ENCODE results near the gene ABCA4.

The ABCA4 gene

DNA sequence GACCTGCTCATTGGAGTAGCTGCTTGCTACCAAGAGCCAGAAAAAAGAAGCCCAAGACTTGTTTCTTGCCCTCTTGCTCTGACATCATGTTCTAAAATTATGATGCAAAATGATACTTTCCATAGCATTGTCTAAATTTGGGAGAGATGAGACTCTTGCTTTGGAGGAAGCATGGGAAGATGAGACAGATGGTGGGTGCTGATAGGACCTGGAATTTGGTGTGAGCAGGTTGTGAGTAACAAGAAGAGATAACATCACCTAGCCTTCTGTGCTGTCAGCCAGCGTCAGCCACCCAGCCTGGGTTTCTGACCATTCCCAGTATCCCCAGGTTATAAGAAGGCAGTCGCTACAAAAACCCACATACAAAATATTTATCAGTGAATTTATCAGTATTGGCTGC lies 144.7 kb downstream of the ABCA4 start:
- Histone ChIP-seq H3K4me3 (no peak overlapping the region), H3K27ac (no peak overlapping the region)
- no peak for DNase-seq (ENCODE audit: low spot score)
- TF ChIP-seq, protein P1, sequence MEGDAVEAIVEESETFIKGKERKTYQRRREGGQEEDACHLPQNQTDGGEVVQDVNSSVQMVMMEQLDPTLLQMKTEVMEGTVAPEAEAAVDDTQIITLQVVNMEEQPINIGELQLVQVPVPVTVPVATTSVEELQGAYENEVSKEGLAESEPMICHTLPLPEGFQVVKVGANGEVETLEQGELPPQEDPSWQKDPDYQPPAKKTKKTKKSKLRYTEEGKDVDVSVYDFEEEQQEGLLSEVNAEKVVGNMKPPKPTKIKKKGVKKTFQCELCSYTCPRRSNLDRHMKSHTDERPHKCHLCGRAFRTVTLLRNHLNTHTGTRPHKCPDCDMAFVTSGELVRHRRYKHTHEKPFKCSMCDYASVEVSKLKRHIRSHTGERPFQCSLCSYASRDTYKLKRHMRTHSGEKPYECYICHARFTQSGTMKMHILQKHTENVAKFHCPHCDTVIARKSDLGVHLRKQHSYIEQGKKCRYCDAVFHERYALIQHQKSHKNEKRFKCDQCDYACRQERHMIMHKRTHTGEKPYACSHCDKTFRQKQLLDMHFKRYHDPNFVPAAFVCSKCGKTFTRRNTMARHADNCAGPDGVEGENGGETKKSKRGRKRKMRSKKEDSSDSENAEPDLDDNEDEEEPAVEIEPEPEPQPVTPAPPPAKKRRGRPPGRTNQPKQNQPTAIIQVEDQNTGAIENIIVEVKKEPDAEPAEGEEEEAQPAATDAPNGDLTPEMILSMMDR (IDR thresholded peaks at IDR 0.05), result no peak

DNA sequence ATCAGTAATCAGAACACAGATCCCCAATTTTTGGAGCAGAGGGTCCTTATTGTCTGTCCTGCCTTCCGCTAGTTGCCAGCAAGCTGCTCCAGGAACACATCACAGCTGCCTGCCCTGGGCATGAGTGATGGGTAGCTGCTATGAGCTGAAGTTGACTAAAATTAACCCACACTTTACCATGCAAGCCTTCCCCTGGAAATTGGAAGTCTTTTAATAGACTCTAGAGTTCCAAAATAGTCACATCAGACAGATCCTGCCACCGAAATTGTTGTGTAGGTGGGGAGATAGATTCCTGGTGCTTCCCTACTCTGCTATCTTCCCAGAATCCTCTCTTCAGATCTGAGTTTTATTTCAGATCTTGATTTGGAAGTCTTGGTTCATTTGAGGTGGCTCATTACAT lies 148.6 kb downstream of the ABCA4 start:
- no peak for DNase-seq (ENCODE audit: low spot score)
- Histone ChIP-seq H3K27ac (no peak overlapping the region), H3K4me3 (no peak overlapping the region)
- TF ChIP-seq, protein P1 (IDR thresholded peaks at IDR 0.05), result no peak

DNA sequence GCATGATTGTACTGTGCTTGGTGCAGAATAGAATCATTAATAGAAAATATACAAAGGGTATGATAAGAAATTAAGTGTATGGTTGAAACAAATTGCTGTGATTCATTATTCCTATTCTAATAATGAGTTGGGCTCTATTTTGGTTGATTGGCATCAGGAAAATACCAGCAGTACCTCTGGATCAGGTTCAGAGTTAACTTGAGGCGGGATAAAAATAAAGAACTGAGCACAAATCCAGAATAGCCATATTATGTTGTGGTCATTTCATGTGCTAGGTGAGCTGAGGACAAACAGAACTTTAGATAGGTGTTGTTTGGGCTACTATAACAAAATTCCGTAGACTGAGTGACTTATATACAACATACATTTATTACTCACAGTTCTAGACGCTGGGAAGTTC lies 151.1 kb downstream of the ABCA4 start:
- no peak for DNase-seq (ENCODE audit: low spot score)
- H3K4me3 ChIP-seq, result no peak overlapping the region

DNA sequence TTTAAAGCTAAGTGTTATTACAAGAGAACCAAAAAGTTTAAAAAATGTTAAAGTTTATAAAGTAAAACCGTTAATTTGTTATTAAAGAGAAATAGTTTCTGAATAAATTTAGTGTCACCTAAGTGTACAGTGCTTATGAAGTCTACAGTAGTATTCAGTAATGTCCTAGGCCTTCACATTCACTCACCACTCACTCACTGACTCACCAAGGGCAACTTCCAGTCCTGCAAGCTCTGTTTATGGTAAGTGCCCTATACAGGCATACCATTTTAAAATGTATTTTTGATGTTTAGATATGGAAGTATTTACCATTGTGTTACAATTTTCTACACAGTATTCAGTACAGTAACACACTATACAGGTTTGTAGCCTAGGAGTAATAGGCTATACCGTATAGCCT lies 151.6 kb downstream of the ABCA4 start:
- TF ChIP-seq, protein P1 (IDR thresholded peaks at IDR 0.05), result no peak
- no peak for DNase-seq (ENCODE audit: low spot score)
- H3K27ac ChIP-seq, result no peak overlapping the region
- H3K4me3 ChIP-seq, result no peak overlapping the region

More for the DNA sequence above, 151.1 kb downstream of the ABCA4 start:
- TF ChIP-seq, protein P1 (IDR thresholded peaks at IDR 0.05), result no peak
- H3K27ac ChIP-seq, result no peak overlapping the region

DNA sequence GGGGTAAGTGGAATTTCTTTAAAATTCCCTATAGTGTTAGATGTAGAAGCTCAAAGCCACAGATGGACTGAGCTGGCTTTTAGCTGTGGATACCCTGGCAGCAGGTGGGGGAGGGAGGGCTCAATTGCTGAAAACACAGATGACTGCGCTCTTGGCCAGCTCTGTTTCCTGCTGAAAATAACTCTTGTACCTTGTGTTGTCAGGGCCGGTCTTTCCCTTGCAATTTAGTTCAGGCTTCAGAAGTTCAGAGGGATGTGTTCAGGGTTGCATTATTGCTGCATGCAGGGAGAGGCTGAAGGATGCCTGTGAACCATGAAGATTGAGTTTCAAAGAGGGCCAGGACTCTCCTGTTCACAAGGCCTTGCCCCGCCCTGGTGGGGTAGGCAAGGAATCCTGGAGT lies 153.6 kb downstream of the ABCA4 start:
- no peak for DNase-seq (ENCODE audit: low spot score)
- no peak overlapping the region for H3K27ac ChIP-seq
- H3K4me3 ChIP-seq, result no peak overlapping the region
- TF ChIP-seq, protein P1 (IDR thresholded peaks at IDR 0.05), result no peak

- TF ChIP-seq, protein P1 (IDR thresholded peaks at IDR 0.05), result no peak
- DNase-seq (ENCODE audit: low spot score), result no peak
- no peak overlapping the region for H3K4me3 ChIP-seq
- H3K27ac ChIP-seq, result no peak overlapping the region
Observed at GRCh38 chr1:93965888-93966287, 155.1 kb downstream of the ABCA4 start.

DNA sequence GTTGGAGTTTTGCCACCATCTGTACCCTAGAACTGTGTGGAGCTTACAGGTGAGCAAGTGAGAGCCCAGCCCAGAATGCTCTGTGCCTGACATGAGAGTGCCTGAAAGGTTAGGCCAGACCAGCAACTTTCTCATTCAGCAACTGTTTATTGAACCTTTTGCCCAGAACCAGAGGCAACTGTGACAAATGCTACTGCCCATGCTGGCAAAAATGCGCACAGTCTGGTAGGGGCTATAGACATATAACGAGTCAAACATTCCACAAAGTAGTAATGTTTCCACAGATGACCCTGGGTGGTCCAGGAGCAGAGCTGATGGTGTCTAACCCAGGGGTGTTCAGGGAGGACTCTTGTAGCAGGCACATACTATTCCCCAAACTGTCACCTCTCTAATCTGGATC lies 155.7 kb downstream of the ABCA4 start:
- Histone ChIP-seq H3K27ac (no peak overlapping the region), H3K4me3 (no peak overlapping the region)
- TF ChIP-seq, protein P1 (IDR thresholded peaks at IDR 0.05), result no peak
- DNase-seq (ENCODE audit: low spot score), result no peak
